Measurements from ENCODE around the gene SLC6A20. TPM values are rescaled to one million over a fixed set of nuclear protein-coding genes. Genes with fewer than 3 reads are reported as not detected.

The SLC6A20 gene
- total and polyA plus RNA-seq, 2 of the 13 experiments (the other 11 are each of a cell fraction or from before 2014, with no cell fraction given), result not detected

- Histone ChIP-seq H4K20me1 (ENCODE audit: insufficient read depth, low read length) (no peaks in the 10 kb centered on the region), H3K27ac (ENCODE audit: extremely low read length, insufficient read depth, low read length) (no peak overlapping the region), H3K4me3 (replicated peaks in 1 of 3; ENCODE audit: insufficient read depth in 1 of 3, low read depth in 2 of 3, low read length in 3 of 3) (no peak overlapping the region), H3K27me3 (ENCODE audit: control insufficient read depth in 1 of 2, insufficient read depth in 2 of 2, low read length in 2 of 2) (no peaks in the 10 kb centered on the region; a peak in 1 of 5 replicates), H3K4me1 (ENCODE audit: insufficient read depth, low read length) (peaks cover 16% of the 10 kb centered on the region), H3K36me3 (replicated peaks in 1 of 2; ENCODE audit: control insufficient read depth in 1 of 2, insufficient read depth in 2 of 2, low read length in 2 of 2) (peaks cover 3 to 15% of the 10 kb centered on the region in 2 experiments; a peak in 4 of 5 replicates), H2AFZ (ENCODE audit: low read length) (no peak overlapping the region), H3K9me3 (ENCODE audit: low read length) (peaks cover 7% of the 10 kb centered on the region; the same call in 1 of the 2 replicates), H3K4me2 (ENCODE audit: low read depth, low read length) (no peak overlapping the region), H3K9ac (ENCODE audit: insufficient read depth, low read depth, low read length) (no peak overlapping the region), H3K79me2 (ENCODE audit: insufficient read depth, low read length) (no peaks in the 10 kb centered on the region)
- intact Hi-C loops (cut with micrococcal nuclease; ENCODE audit: unreplicated experiment), result no loop called here
- WGBS (ENCODE audit: low lambda C conversion rate), result 89% methylated on average over 1 of the region's 1 CpG
- TF ChIP-seq XBP1 (CRISPR knock-in tag; IDR thresholded peaks at IDR 0.05) (no peak), ZNF264 (CRISPR knock-in tag; IDR thresholded peaks at IDR 0.05) (no peak), ZNF547 (CRISPR knock-in tag; IDR thresholded peaks at IDR 0.05) (no peak), ZNF138 (CRISPR knock-in tag; IDR thresholded peaks at IDR 0.05; ENCODE audit: low read depth) (no peak), ZNF746 (CRISPR knock-in tag; IDR thresholded peaks at IDR 0.05) (no peak), SCMH1 (CRISPR knock-in tag; IDR thresholded peaks at IDR 0.05; ENCODE audit: borderline replicate concordance) (no peak), ZNF713 (CRISPR knock-in tag; IDR thresholded peaks at IDR 0.05) (no peak), ZBTB25 (CRISPR knock-in tag; IDR thresholded peaks at IDR 0.05) (no peak)
- TF ChIP-seq, protein P1, sequence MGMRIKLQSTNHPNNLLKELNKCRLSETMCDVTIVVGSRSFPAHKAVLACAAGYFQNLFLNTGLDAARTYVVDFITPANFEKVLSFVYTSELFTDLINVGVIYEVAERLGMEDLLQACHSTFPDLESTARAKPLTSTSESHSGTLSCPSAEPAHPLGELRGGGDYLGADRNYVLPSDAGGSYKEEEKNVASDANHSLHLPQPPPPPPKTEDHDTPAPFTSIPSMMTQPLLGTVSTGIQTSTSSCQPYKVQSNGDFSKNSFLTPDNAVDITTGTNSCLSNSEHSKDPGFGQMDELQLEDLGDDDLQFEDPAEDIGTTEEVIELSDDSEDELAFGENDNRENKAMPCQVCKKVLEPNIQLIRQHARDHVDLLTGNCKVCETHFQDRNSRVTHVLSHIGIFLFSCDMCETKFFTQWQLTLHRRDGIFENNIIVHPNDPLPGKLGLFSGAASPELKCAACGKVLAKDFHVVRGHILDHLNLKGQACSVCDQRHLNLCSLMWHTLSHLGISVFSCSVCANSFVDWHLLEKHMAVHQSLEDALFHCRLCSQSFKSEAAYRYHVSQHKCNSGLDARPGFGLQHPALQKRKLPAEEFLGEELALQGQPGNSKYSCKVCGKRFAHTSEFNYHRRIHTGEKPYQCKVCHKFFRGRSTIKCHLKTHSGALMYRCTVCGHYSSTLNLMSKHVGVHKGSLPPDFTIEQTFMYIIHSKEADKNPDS (CRISPR knock-in tag; IDR thresholded peaks at IDR 0.05), result no peak
- BruUV-seq (replicated peaks), result no TSS peak
- POLR2A ChIA-PET, result no interaction called here
- CTCF ChIA-PET (ENCODE audit: low intra/inter-chr PET ratio, low total read pairs), result no interaction called here
- in situ Hi-C loops (cut with HindIII; ENCODE audit: extremely low pct_ligation_motif_present, low pct_unique_long_range_greater_than_20kb), result no loop called here
- ATAC-seq, result no peak
- FAIRE-seq, result no peak
- DNase-seq (ENCODE audit: low spot score), result no peak
These were observed 42.1 kb upstream of the SLC6A20 start for GRCh38 chr3:45838466-45838865.
